ENCODE measurements around the gene FADS1.

GRCh38 chr11:61793829-61794204, 23.0 kb downstream of the FADS1 start:
- TF ChIP-seq CTCF (IDR thresholded peaks at IDR 0.05) (no peak), POLR2A (IDR thresholded peaks at IDR 0.05) (no peak)

Data from esophagus squamous epithelium (tissue), 4 donors.